Liver (tissue), 9 donors: Measurements from ENCODE around the gene MINAR1. TPM values are rescaled to one million over a fixed set of nuclear protein-coding genes. Genes with fewer than 3 reads are reported as not detected.

Source experiments
- DNase-seq: peaks from one replicate; pipeline ENCODE4 v3.0.0-alpha.2; 2017; ENCODE audit warnings: low spot score
- H3K27ac ChIP-seq, 2 donors: one replicate each; pipeline ENCODE4 v1.7.0; 2013; ENCODE audit warnings: inconsistent platforms in 2 of 2, low read length in 2 of 2, control low read depth in 1 of 2, low read depth in 1 of 2, mild to moderate bottlenecking in 1 of 2
- H3K27me3 ChIP-seq, 4 donors: one replicate each; pipeline versions ENCODE4 v1.6.1 to v1.7.0; 2013; ENCODE audit warnings: low read length in 3 of 4, inconsistent platforms in 1 of 4, mild to moderate bottlenecking in 1 of 4, moderate library complexity in 1 of 4; ENCODE audit not compliant: control insufficient read depth in 4 of 4, insufficient read depth in 4 of 4
- H3K36me3 ChIP-seq, 4 donors: one replicate each; pipeline versions ENCODE4 v1.6.1 to v1.7.0; 2013; ENCODE audit warnings: low read length in 3 of 4, mild to moderate bottlenecking in 3 of 4, low read depth in 1 of 4, moderate library complexity in 1 of 4; ENCODE audit not compliant: control insufficient read depth in 4 of 4, insufficient read depth in 3 of 4
- H3K4me1 ChIP-seq, 4 donors: one replicate each; pipeline versions ENCODE4 v1.6.1 to v1.7.0; 2013; ENCODE audit warnings: low read length in 3 of 4, mild to moderate bottlenecking in 3 of 4, moderate library complexity in 1 of 4; ENCODE audit not compliant: control insufficient read depth in 4 of 4, insufficient read depth in 4 of 4
- H3K4me3 ChIP-seq, 3 donors: one replicate each; pipeline versions ENCODE4 v1.6.1 to v1.7.0; 2013; ENCODE audit warnings: low read length in 3 of 3, control low read depth in 1 of 3, low read depth in 1 of 3, mild to moderate bottlenecking in 1 of 3
- H3K9ac ChIP-seq, 2 donors: one replicate each; pipeline ENCODE4 v1.7.0; 2013; ENCODE audit warnings: low read length in 2 of 2, mild to moderate bottlenecking in 2 of 2, moderate library complexity in 2 of 2, control low read depth in 1 of 2, low read depth in 1 of 2
- H3K9me3 ChIP-seq, 4 donors: one replicate each; pipeline versions ENCODE4 v1.6.1 to v1.7.0; 2013; ENCODE audit warnings: low read length in 3 of 4; ENCODE audit not compliant: control insufficient read depth in 4 of 4
- CTCF ChIP-seq: fragments of 150-350 bp; IDR thresholded peaks from 2 replicates; pipeline ENCODE4 v1.5.1; 2017; ENCODE audit warnings: improper control_type of control experiment, low read depth, low read length; ENCODE audit not compliant: missing input control
- EGR1 ChIP-seq, 2 donors: IDR thresholded peaks; 2 replicates each; pipeline ENCODE4 v1.6.1; 2016 to 2018; ENCODE audit warnings: antibody characterized with exemption in 2 of 2, low read depth in 2 of 2
- FOXA1 ChIP-seq: IDR thresholded peaks from 2 replicates; pipeline ENCODE4 v1.6.1; 2016; ENCODE audit warnings: antibody characterized with exemption
- FOXA2 ChIP-seq: IDR thresholded peaks from 2 replicates; pipeline ENCODE4 v1.6.1; 2016; ENCODE audit warnings: antibody characterized with exemption
- GABPA ChIP-seq, 2 donors: IDR thresholded peaks in 1 of 2; conservative IDR thresholded peaks in 1 of 2; 2 replicates each; pipeline ENCODE4 v1.6.1; 2016; ENCODE audit warnings: antibody characterized with exemption in 2 of 2, mild to moderate bottlenecking in 1 of 2, moderate library complexity in 1 of 2
- HNF4A ChIP-seq, 2 donors: conservative IDR thresholded peaks; 2 replicates each; pipeline ENCODE4 v1.6.1; 2016; ENCODE audit warnings: antibody characterized with exemption in 2 of 2, mild to moderate bottlenecking in 2 of 2
- HNF4G ChIP-seq: IDR thresholded peaks from 2 replicates; pipeline ENCODE4 v1.6.1; 2016; ENCODE audit warnings: antibody characterized with exemption
- JUND ChIP-seq, 2 donors: IDR thresholded peaks; 2 replicates each; pipeline ENCODE4 v1.6.1; 2016; ENCODE audit warnings: antibody characterized with exemption in 2 of 2
- NR2F2 ChIP-seq: IDR thresholded peaks from 2 replicates; pipeline ENCODE4 v1.6.1; 2016; ENCODE audit warnings: antibody characterized with exemption
- RAD21 ChIP-seq, 2 donors: IDR thresholded peaks; 2 replicates each; pipeline ENCODE4 v1.6.1; 2016; ENCODE audit warnings: antibody characterized with exemption in 2 of 2, mild to moderate bottlenecking in 2 of 2
- REST ChIP-seq: IDR thresholded peaks from 2 replicates; pipeline ENCODE4 v1.6.1; 2016; ENCODE audit warnings: antibody characterized with exemption, mild to moderate bottlenecking
- RXRA ChIP-seq, 2 donors: IDR thresholded peaks; 2 replicates each; pipeline ENCODE4 v1.6.1; 2017 to 2018; ENCODE audit warnings: antibody characterized with exemption in 2 of 2, mild to moderate bottlenecking in 1 of 2
- SP1 ChIP-seq: IDR thresholded peaks from 2 replicates; pipeline ENCODE4 v1.6.1; 2018; ENCODE audit warnings: antibody characterized with exemption, mild to moderate bottlenecking
- TAF1 ChIP-seq: conservative IDR thresholded peaks from 2 replicates; pipeline ENCODE4 v1.6.1; 2016; ENCODE audit warnings: antibody characterized with exemption, mild to moderate bottlenecking
- YY1 ChIP-seq: IDR thresholded peaks from 2 replicates; pipeline ENCODE4 v1.6.1; 2016; ENCODE audit warnings: antibody characterized with exemption, mild to moderate bottlenecking
- WGBS: extraction: QIAGEN DNeasy Blood & Tissue Kit; methylation state at CpG from one replicate; pipeline ENCODE4 v1.1.7; 2013; 5-methylcytosine and 5-hydroxymethylcytosine counted together
- polyA plus RNA-seq, 2 donors: library from polyadenylated mRNA; stranded (reverse) in 1 of 2; unstranded in 1 of 2; fragments of 200-250 nt in 1 of 2; fragments of >200 nt in 1 of 2; fragmentation: Nextera tagmentation in 1 of 2; extraction: Ambion mirVana in 1 of 2; gene quantifications; one replicate each; pipeline versions ENCODE4 v1.2.1 to v1.2.3, GENCODE V29; 2013 to 2015
- total RNA-seq, 2 donors: library from RNA; depleted of rRNA; stranded (reverse); fragments of >200 nt; gene quantifications; one replicate each; pipeline ENCODE4 v1.2.3, GENCODE V29; 2014
- TF ChIP-seq, protein P1 (sequence below): IDR thresholded peaks from 2 replicates; pipeline ENCODE4 v1.6.1; 2016; ENCODE audit warnings: antibody characterized with exemption
- TF ChIP-seq, protein P2 (sequence below): IDR thresholded peaks from 2 replicates; pipeline ENCODE4 v1.6.1; 2016; ENCODE audit warnings: antibody characterized with exemption
- TF ChIP-seq, protein P3 (sequence below): IDR thresholded peaks from 2 replicates; pipeline ENCODE4 v1.6.1; 2016; ENCODE audit warnings: antibody characterized with exemption
- donor health status: healthy.
- donor health status: healthy.
- donor health status: healthy.
- donor health status: healthy.
- donor health status: healthy.

The MINAR1 gene
- total and polyA plus RNA-seq, 4 donors, result 0.01 to 0.14 (median 0.07) TPM

DNA sequence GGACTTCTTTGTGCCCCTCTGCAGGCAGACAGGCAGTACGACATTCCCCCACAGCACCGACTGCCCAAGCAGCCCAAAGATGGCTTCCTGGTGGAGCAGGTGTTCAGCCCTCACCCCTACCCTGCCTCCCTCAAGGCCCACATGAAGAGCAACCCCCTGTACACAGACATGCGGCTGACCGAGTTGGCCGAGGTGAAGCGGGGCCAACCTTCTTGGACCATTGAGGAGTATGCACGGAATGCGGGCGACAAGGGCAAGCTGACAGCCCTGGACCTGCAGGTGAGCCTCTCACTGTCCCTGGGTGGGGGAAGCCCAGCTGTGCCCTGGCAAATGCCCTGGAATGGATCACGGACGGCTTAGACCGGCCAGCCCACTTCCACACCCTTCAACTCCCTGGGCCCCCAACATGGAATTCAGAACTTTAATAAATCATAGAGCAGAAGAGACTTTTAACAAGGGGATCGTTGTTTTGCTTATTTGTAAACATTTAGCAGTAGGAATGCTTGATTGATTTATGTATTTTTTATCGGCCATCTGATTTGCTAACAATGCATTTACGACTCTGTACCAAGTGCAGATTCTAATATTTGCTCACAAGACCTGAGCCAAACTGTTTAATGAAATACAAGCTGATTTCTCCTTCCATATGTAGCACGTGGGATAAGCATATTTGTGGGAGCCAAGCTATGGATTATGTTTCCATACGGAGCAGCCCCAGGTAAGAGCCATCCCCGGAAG is 31.1 kb downstream of the MINAR1 start:
- H3K4me1 ChIP-seq, result no peaks in the 10 kb centered on the region
- H3K9ac ChIP-seq, result no peak overlapping the region
- no peak overlapping the region for H3K4me3 ChIP-seq
- H3K9me3 ChIP-seq, result no peaks in the 10 kb centered on the region
- H3K36me3 ChIP-seq, result no peaks in the 10 kb centered on the region
- no peak for TF ChIP-seq TAF1
- no peak for TF ChIP-seq RXRA (IDR thresholded peaks at IDR 0.05)
- TF ChIP-seq, protein P1, sequence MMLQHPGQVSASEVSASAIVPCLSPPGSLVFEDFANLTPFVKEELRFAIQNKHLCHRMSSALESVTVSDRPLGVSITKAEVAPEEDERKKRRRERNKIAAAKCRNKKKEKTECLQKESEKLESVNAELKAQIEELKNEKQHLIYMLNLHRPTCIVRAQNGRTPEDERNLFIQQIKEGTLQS, result no peak
- no peak for TF ChIP-seq JUND (IDR thresholded peaks at IDR 0.05)
- TF ChIP-seq RAD21 (IDR thresholded peaks at IDR 0.05), result no peak
- TF ChIP-seq SP1, result no peak
- TF ChIP-seq, protein P2, sequence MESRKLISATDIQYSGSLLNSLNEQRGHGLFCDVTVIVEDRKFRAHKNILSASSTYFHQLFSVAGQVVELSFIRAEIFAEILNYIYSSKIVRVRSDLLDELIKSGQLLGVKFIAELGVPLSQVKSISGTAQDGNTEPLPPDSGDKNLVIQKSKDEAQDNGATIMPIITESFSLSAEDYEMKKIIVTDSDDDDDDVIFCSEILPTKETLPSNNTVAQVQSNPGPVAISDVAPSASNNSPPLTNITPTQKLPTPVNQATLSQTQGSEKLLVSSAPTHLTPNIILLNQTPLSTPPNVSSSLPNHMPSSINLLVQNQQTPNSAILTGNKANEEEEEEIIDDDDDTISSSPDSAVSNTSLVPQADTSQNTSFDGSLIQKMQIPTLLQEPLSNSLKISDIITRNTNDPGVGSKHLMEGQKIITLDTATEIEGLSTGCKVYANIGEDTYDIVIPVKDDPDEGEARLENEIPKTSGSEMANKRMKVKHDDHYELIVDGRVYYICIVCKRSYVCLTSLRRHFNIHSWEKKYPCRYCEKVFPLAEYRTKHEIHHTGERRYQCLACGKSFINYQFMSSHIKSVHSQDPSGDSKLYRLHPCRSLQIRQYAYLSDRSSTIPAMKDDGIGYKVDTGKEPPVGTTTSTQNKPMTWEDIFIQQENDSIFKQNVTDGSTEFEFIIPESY, result no peak
- TF ChIP-seq FOXA2, result no peak
- TF ChIP-seq YY1, result no peak
- TF ChIP-seq CTCF, result no peak
- TF ChIP-seq FOXA1, result no peak
- TF ChIP-seq NR2F2, result no peak
- no peak for TF ChIP-seq HNF4G
- no peak for TF ChIP-seq HNF4A (conservative IDR thresholded peaks at IDR 0.05)
- no peak for TF ChIP-seq REST
- TF ChIP-seq EGR1 (IDR thresholded peaks at IDR 0.05; ENCODE audit: low read depth in 2 of 2), result no peak
- no peak for TF ChIP-seq GABPA (IDR thresholded peaks at IDR 0.05 in 1 of 2, conservative IDR thresholded peaks at IDR 0.05 in 1 of 2)
- TF ChIP-seq, protein P3, sequence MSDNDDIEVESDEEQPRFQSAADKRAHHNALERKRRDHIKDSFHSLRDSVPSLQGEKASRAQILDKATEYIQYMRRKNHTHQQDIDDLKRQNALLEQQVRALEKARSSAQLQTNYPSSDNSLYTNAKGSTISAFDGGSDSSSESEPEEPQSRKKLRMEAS, result no peak
- no peak for DNase-seq
- no peaks in the 10 kb centered on the region for H3K27me3 ChIP-seq
- 90% methylated on average over 18 of the region's 18 CpGs for WGBS
- H3K27ac ChIP-seq, result no peak overlapping the region
